GM18873 (cell line): ENCODE results near the gene DCTPP1.
A peak's percentile ranks its signal among the peaks of the same experiment; 100 is the strongest.
"Not testable (repeated sequence)": the region's sequence is repeated elsewhere in the genome, so short reads cannot be mapped to it uniquely, and the experiment has no call there.

Experiments used
- ATAC-seq: cut with Tn5 transposase; IDR thresholded peaks from one replicate; pipeline ENCODE4 v1.9.1; 2021; ENCODE audit warnings: mild to moderate bottlenecking, moderate library complexity, moderate number of reproducible peaks; ENCODE audit not compliant: unreplicated experiment, low FRiP score

DCTPP1 gene

GRCh38 chr16:30429678-30430427 lies at the start of gene DCTPP1:
Gene DCTPP1, minus strand, starts transcription at chr16:30430030. Its CDS starts 50 bp downstream, at chr16:30429980.
- peak; percentile 95 for ATAC-seq

GRCh38 chr16:30478766-30479478 lies 49.1 kb upstream of the DCTPP1 start:
- ATAC-seq: no peak

GRCh38 chr16:30477773-30478172 lies 47.9 kb upstream of the DCTPP1 start:
- not testable (repeated sequence) for ATAC-seq

GRCh38 chr16:30476991-30477390 lies 47.2 kb upstream of the DCTPP1 start:
- ATAC-seq: no peak

- no peak for ATAC-seq
These were observed 44.9 kb upstream of the DCTPP1 start for GRCh38 chr16:30474684-30475083.

GRCh38 chr16:30474074-30474452 lies 44.2 kb upstream of the DCTPP1 start:
- ATAC-seq: no peak

GRCh38 chr16:30473231-30474073 lies 43.6 kb upstream of the DCTPP1 start:
- ATAC-seq: no peak

- ATAC-seq: peak; percentile 65
These were observed 42.6 kb upstream of the DCTPP1 start, which contains the start of gene ITGAL for GRCh38 chr16:30472328-30472942. Gene ITGAL, plus strand, starts transcription at chr16:30472742. Its CDS starts 96 bp downstream, at chr16:30472838.

- ATAC-seq: no peak
These were observed 40.8 kb upstream of the DCTPP1 start for GRCh38 chr16:30470632-30470995.

GRCh38 chr16:30470170-30470512 lies 40.3 kb upstream of the DCTPP1 start:
- no peak for ATAC-seq

GRCh38 chr16:30464078-30464477 lies 34.2 kb upstream of the DCTPP1 start:
- ATAC-seq: no peak

- not testable (repeated sequence) for ATAC-seq
These were observed 31.6 kb upstream of the DCTPP1 start for GRCh38 chr16:30461426-30461825.

GRCh38 chr16:30459456-30459855 lies 29.6 kb upstream of the DCTPP1 start:
- ATAC-seq: no peak

- ATAC-seq: peak; percentile 78
These were observed 28.9 kb upstream of the DCTPP1 start for GRCh38 chr16:30458561-30459394.

- no peak for ATAC-seq
These were observed 28.1 kb upstream of the DCTPP1 start for GRCh38 chr16:30457743-30458560.

- no peak for ATAC-seq
These were observed 27.4 kb upstream of the DCTPP1 start for GRCh38 chr16:30457256-30457655.

- ATAC-seq: no peak
These were observed 26.5 kb upstream of the DCTPP1 start for GRCh38 chr16:30456302-30456701.

- not testable (repeated sequence) for ATAC-seq
These were observed 23.1 kb upstream of the DCTPP1 start for GRCh38 chr16:30452709-30453580.
